BLaER1 (cell line): ENCODE results near the gene GANC.
"Not testable (repeated sequence)": the region's sequence is repeated elsewhere in the genome, so short reads cannot be mapped to it uniquely, and the experiment has no call there.

Source experiments
- H3K27ac ChIP-seq: shearing (Covaris generic); formaldehyde crosslinking; 2 replicates; pipeline ENCODE4 v1.8.1; 2022
- H3K27me3 ChIP-seq: shearing (Covaris generic); formaldehyde crosslinking; 2 replicates; pipeline ENCODE4 v1.8.1; 2022
- H3K36me3 ChIP-seq: shearing (Covaris generic); formaldehyde crosslinking; 2 replicates; pipeline ENCODE4 v1.8.1; 2022
- H3K4me1 ChIP-seq: shearing (Covaris generic); formaldehyde crosslinking; 2 replicates; pipeline ENCODE4 v1.8.1; 2022
- H3K4me2 ChIP-seq: shearing (Covaris generic); formaldehyde crosslinking; 2 replicates; pipeline ENCODE4 v1.8.1; 2022
- H3K4me3 ChIP-seq: shearing (Covaris generic); formaldehyde crosslinking; 2 replicates; pipeline ENCODE4 v1.8.1; 2022
- H3K9ac ChIP-seq: shearing (Covaris generic); formaldehyde crosslinking; 2 replicates; pipeline ENCODE4 v1.8.1; 2022
- H3K9me3 ChIP-seq: shearing (Covaris generic); formaldehyde crosslinking; 2 replicates; pipeline ENCODE4 v1.8.1; 2022
- H4K20me1 ChIP-seq: shearing (Covaris generic); formaldehyde crosslinking; 2 replicates; pipeline ENCODE4 v1.8.1; 2022
- Cebpa-rat ChIP-seq: shearing (Covaris generic); IDR thresholded peaks from 2 replicates; pipeline ENCODE4 v1.8.1; 2022

Gene GANC

DNA sequence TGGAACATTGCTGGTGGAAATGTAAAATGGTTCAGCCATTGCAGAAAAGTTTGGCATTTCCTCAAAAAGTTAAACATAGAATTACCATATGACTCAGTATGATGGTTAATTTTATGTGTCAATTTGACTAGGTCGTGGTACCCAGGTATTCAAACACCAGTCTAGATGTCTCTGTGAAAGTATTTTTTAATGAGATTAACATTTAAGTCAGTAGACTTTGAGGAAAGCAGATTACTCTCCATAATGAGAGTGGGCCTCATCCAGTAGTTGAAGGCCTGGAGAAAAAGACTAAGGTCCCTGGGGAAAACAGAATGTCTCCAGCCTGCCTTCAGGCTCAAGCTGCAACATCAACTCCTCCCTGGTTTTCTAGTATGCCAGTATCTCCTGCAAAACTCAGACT lies 42.5 kb downstream of the GANC start:
- no peak overlapping the region for H3K4me2 ChIP-seq
- peaks cover 16% of the 10 kb centered on the region for H3K36me3 ChIP-seq
- no peak for TF ChIP-seq Cebpa-rat
- H3K27me3 ChIP-seq = no peaks in the 10 kb centered on the region
- no peak overlapping the region for H3K4me3 ChIP-seq
- no peak overlapping the region for H3K9ac ChIP-seq
- H4K20me1 ChIP-seq = no peaks in the 10 kb centered on the region
- no peak overlapping the region for H3K27ac ChIP-seq
- no peaks in the 10 kb centered on the region for H3K9me3 ChIP-seq
- H3K4me1 ChIP-seq = no peaks in the 10 kb centered on the region

DNA sequence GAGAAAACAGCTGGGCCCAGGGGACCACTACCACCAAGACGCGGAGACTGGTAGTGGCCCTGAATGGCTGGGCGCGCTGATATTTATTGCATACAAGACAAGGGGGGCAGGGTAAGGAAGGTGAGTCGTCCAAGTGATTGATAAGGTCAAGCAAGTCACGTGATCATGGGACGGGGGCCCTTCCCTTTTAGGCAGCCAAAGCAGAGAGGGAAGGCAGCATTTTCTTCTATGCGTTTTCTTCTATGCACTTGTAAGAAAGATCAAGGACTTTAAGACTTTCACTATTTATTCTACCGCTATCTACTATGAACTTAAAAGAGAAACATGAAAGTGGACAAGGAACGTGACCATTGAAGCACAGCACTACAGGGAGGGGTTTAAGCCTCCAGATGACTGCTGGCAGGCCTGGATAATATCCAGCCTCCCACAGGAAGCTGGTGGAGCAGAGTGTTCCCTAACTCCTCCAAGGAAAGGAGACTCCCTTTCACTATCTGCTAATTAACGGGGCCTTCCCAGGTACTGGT lies 43.3 kb downstream of the GANC start:
- not testable (repeated sequence) for H3K9me3 ChIP-seq, H3K4me2 ChIP-seq, H3K27ac ChIP-seq, H4K20me1 ChIP-seq, H3K27me3 ChIP-seq, H3K4me1 ChIP-seq, H3K9ac ChIP-seq, H3K4me3 ChIP-seq
- H3K36me3 ChIP-seq = peaks cover 11% of the 10 kb centered on the region

DNA sequence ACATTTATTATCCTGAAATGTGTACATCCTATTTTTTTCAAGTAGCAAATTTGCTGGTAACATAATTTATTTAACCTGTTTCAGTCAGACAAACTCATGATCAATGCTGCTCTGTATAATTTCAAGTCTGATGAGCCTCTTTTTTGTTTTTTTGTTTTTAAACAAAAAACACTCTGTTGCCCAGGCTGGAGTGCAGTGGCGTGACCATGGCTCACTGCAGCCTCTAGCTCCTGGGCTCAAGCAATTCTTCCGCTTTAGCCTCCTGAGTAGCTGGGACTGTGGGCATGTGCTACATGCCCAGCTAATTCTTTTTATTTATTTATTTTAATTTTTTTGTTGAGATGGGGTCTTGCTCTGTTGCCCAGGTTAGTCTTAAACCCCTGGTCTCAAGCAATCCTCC lies 46.2 kb downstream of the GANC start:
- no peaks in the 10 kb centered on the region for H3K27me3 ChIP-seq
- no peak for TF ChIP-seq Cebpa-rat
- H4K20me1 ChIP-seq = no peaks in the 10 kb centered on the region
- no peaks in the 10 kb centered on the region for H3K9me3 ChIP-seq
- H3K9ac ChIP-seq = no peak overlapping the region
- H3K36me3 ChIP-seq = peaks cover 29% of the 10 kb centered on the region
- H3K4me2 ChIP-seq = no peak overlapping the region
- no peaks in the 10 kb centered on the region for H3K4me1 ChIP-seq
- H3K27ac ChIP-seq = no peak overlapping the region
- no peak overlapping the region for H3K4me3 ChIP-seq

DNA sequence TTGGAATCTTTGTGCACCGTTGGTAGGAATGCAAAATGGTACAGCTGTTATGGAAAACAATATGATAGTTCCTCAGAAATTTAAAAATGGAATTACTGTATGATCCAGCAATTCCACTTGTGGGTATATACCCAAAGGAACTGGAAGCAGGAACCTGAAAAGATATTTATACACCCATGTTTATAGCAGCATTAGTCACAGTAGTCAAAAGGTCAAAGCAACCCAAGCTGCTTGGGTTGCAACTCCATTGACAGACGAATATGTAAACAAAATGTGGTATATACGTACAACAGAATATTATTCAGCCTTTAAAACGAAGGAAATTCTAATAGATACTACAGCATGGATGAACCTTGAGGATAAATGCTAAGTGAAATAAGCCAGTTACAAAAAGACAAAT lies 51.3 kb downstream of the GANC start:
- no peaks in the 10 kb centered on the region for H3K9me3 ChIP-seq
- H3K27me3 ChIP-seq = no peaks in the 10 kb centered on the region
- H3K27ac ChIP-seq = no peak overlapping the region
- no peak overlapping the region for H3K4me2 ChIP-seq
- no peaks in the 10 kb centered on the region for H3K4me1 ChIP-seq
- H3K36me3 ChIP-seq = peaks cover 64% of the 10 kb centered on the region
- TF ChIP-seq Cebpa-rat = no peak
- no peaks in the 10 kb centered on the region for H4K20me1 ChIP-seq
- H3K9ac ChIP-seq = no peak overlapping the region
- no peak overlapping the region for H3K4me3 ChIP-seq

DNA sequence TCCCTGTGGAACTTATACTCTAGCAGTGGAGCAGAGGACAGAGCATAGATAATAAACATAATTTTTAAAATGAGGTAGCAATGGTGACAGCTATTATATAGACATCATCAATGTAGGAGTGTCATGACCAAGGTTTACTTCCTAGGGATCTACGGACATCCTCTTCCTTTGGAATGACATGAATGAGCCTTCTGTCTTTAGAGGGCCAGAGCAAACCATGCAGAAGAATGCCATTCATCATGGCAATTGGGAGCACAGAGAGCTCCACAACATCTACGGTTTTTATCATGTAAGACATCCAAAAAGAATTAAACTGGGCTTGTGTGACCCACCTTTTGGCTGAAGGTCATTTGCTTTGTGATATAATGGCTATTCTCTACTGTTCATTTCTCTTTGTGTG lies 56.2 kb downstream of the GANC start:
- Histone ChIP-seq H3K4me3 (no peak overlapping the region), H3K4me2 (no peak overlapping the region), H3K4me1 (no peaks in the 10 kb centered on the region), H3K27ac (no peak overlapping the region), H3K36me3 (peaks cover 49% of the 10 kb centered on the region), H4K20me1 (no peaks in the 10 kb centered on the region), H3K9ac (no peak overlapping the region), H3K9me3 (peaks cover 3% of the 10 kb centered on the region), H3K27me3 (no peaks in the 10 kb centered on the region)
- TF ChIP-seq Cebpa-rat = no peak

DNA sequence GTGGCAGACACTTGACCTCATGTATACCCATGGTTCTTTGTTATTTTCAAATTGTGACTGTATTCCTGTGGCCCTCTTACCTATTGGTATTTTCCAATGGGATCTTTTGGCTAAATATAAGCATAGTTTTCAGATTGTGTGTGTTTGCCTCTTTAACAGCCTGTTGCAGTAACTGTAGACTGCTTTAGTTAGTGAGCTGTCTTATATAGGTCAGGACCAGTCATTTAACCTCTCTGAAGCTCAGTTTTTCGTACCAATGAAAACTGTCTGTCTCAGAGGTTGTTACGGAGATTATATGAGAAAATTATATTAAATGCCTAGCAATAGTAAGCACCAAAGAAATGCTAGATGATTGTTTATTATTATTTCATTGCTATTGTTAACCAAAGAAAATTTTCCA lies 57.0 kb downstream of the GANC start:
- TF ChIP-seq Cebpa-rat = no peak
- no peaks in the 10 kb centered on the region for H3K27me3 ChIP-seq
- no peak overlapping the region for H3K4me3 ChIP-seq
- H3K9me3 ChIP-seq = peaks cover 9% of the 10 kb centered on the region
- no peak overlapping the region for H3K4me2 ChIP-seq
- H3K4me1 ChIP-seq = no peaks in the 10 kb centered on the region
- H4K20me1 ChIP-seq = no peaks in the 10 kb centered on the region
- H3K36me3 ChIP-seq = peaks cover 49% of the 10 kb centered on the region
- no peak overlapping the region for H3K9ac ChIP-seq
- no peak overlapping the region for H3K27ac ChIP-seq

DNA sequence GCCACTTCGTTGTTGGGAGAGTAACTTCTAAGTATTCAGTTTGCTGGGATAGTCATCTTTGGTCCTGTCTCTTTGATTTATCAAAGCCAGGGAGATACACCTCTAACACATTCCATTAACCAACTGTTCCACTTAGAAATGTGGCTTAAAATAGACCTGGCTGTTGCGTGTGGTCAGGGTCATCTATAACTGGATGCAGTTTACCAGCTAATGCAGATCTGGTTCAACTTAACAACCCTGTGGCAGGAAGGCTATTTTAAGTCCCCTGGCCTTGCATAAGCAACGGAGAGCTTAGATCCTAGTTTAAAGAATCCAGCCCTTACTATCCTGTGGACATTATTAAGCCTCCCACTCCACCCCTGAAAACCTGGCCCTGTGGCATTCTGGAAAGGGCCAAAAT lies 58.2 kb downstream of the GANC start:
- no peak overlapping the region for H3K27ac ChIP-seq
- H3K4me1 ChIP-seq = no peaks in the 10 kb centered on the region
- no peak for TF ChIP-seq Cebpa-rat
- no peaks in the 10 kb centered on the region for H3K27me3 ChIP-seq
- no peak overlapping the region for H3K9ac ChIP-seq
- no peak overlapping the region for H3K4me3 ChIP-seq
- H4K20me1 ChIP-seq = no peaks in the 10 kb centered on the region
- peaks cover 45% of the 10 kb centered on the region for H3K36me3 ChIP-seq
- H3K4me2 ChIP-seq = no peak overlapping the region
- H3K9me3 ChIP-seq = peaks cover 22% of the 10 kb centered on the region

DNA sequence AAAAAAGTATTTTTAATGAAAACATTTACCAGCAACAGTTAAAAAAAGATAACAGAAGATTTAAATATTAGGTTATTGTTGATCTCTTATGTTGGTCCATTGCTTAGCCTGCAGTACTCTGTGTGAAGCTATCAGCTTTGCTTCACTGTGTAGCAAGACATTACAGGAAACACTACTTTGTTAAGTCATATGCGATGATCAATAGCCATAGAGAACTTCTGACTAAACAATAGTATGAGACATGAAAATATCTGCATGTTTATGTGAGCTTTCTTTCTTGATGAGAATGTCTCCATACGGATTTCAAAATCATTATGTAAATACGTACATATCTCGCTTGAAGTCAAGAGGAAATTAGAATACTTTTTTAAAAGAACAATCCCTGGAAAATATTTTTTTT lies 59.3 kb downstream of the GANC start:
- Histone ChIP-seq H3K4me1 (no peaks in the 10 kb centered on the region), H4K20me1 (no peaks in the 10 kb centered on the region), H3K4me2 (no peak overlapping the region), H3K27ac (no peak overlapping the region), H3K9me3 (peaks cover 30% of the 10 kb centered on the region), H3K4me3 (no peak overlapping the region), H3K9ac (no peak overlapping the region), H3K27me3 (no peaks in the 10 kb centered on the region), H3K36me3 (peaks cover 34% of the 10 kb centered on the region)
- no peak for TF ChIP-seq Cebpa-rat

DNA sequence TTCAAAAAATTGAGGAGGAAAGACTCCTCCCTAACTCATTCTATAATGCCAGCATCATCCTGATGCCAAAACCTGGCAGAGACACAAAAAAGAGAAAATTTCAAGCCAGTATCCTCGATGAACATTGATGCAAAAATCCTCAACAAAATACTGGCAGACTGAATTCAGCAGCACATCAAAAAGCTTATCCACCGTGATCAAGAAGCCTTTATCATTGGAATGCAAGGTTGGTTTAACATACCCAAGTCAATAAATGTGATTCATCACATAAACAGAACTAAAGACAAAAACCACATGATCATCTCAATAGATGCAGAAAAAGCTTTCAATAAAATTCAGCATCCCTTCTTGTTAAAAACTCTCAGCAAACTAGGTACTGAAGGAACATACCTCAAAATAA lies 62.1 kb downstream of the GANC start:
- H3K27me3 ChIP-seq = no peaks in the 10 kb centered on the region
- H4K20me1 ChIP-seq = no peaks in the 10 kb centered on the region
- H3K4me3 ChIP-seq = no peak overlapping the region
- no peak overlapping the region for H3K9ac ChIP-seq
- H3K27ac ChIP-seq = no peak overlapping the region
- no peak for TF ChIP-seq Cebpa-rat
- peaks cover 30% of the 10 kb centered on the region for H3K36me3 ChIP-seq
- no peak overlapping the region for H3K4me2 ChIP-seq
- peaks cover 12% of the 10 kb centered on the region for H3K4me1 ChIP-seq
- peaks cover 30% of the 10 kb centered on the region for H3K9me3 ChIP-seq

DNA sequence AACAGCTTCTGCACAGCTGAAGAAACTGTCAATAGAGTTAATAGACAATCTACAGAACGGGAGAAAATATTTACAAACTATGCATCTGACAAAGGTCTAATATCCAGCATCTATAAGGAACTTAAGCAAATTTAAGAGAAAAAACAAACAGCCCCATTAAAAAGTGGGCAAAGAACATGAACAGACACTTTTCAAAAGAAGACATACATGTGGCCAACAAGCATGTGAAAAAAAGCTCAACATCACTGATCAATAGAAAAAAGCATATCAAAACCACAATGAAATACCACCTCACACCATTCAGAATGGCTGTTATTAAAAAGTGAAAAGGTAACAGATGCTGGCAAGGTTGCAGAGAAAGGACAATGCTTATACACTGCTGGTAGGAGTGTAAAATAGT lies 63.6 kb downstream of the GANC start:
- not testable (repeated sequence) for H4K20me1 ChIP-seq, H3K27me3 ChIP-seq, H3K27ac ChIP-seq, H3K9ac ChIP-seq, H3K4me3 ChIP-seq, H3K4me2 ChIP-seq
- Histone ChIP-seq H3K36me3 (peaks cover 19% of the 10 kb centered on the region), H3K9me3 (peaks cover 30% of the 10 kb centered on the region), H3K4me1 (peaks cover 12% of the 10 kb centered on the region)

DNA sequence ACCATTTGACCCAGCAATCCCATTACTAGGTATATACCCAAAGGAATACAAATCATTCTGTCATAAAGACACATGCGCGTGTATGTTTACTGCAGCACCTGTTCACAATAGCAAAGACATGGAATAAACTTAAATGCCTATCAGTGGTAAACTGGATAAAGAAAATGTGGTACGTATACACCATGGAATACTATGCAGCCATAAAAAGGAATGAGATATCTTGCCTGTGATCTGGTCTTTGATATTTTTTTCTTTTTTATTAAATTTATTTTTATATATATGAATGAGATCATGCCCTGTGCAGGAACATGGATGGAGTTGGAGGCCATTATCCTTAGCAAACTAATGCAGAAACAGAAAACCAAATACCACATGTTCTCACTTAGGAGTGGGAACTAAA lies 64.1 kb downstream of the GANC start:
- not testable (repeated sequence) for H4K20me1 ChIP-seq, H3K4me3 ChIP-seq, H3K27me3 ChIP-seq, H3K4me2 ChIP-seq, H3K27ac ChIP-seq, H3K9ac ChIP-seq
- Histone ChIP-seq H3K36me3 (peaks cover 19% of the 10 kb centered on the region), H3K9me3 (peaks cover 30% of the 10 kb centered on the region), H3K4me1 (peaks cover 12% of the 10 kb centered on the region)
